ENCODE measurements around the gene TFDP2. TPM values are rescaled to one million over a fixed set of nuclear protein-coding genes. Genes with fewer than 3 reads are reported as not detected.

The TFDP2 gene
- total and polyA plus RNA-seq, 10 of the 15 experiments (the other 5 are each of a cell fraction or from before 2014, with no cell fraction given) = 28.3 to 100 (median 49.7) TPM

GRCh38 chr3:142077155-142077858 is 72.0 kb downstream of the TFDP2 start:
- Histone ChIP-seq H3K27me3 (replicated peaks in 1 of 2; ENCODE audit: control insufficient read depth in 2 of 2, insufficient read depth in 2 of 2, low read length in 1 of 2) (no peaks in the 10 kb centered on the region), H3K9me3 (replicated peaks; ENCODE audit: control insufficient read depth, insufficient read depth, low read length) (no peaks in the 10 kb centered on the region), H3K9ac (ENCODE audit: control insufficient read depth, insufficient read depth, low read length) (no peak overlapping the region), H3K79me2 (ENCODE audit: control insufficient read depth, insufficient read depth, low read length) (no peaks in the 10 kb centered on the region), H3K4me1 (ENCODE audit: control insufficient read depth, insufficient read depth, low read length) (no peaks in the 10 kb centered on the region), H3K27ac (ENCODE audit: control insufficient read depth, insufficient read depth) (no peak overlapping the region), H3K4me2 (ENCODE audit: control insufficient read depth, insufficient read depth) (no peak overlapping the region), H3K36me3 (ENCODE audit: control insufficient read depth in 2 of 2, insufficient read depth in 2 of 2, low read length in 1 of 2) (no peaks in the 10 kb centered on the region), H4K20me1 (ENCODE audit: control insufficient read depth, insufficient read depth) (no peaks in the 10 kb centered on the region), H3K4me3 (no peak overlapping the region), H2AFZ (ENCODE audit: control insufficient read depth, low read depth, low read length) (no peak overlapping the region)
- ATAC-seq (no peak), DNase-seq (ENCODE audit: low read depth, low spot score) (no peak), FAIRE-seq (no peak)
- BruUV-seq (replicated peaks) = no TSS peak
- WGBS (ENCODE audit: insufficient coverage, insufficient replicate concordance, low lambda C conversion rate, missing lambda C conversion rate) = 69% methylated on average over 4 of the region's 4 CpGs
- RAD21 ChIA-PET (ENCODE audit: unreplicated experiment) = interaction anchor here (0.7 kb wide), 1 partner anchor 12 kb away, joined by 4 read pairs; no protein-coding TSS in a partner anchor
- POLR2A ChIA-PET = interaction anchor here (0.6 kb wide), 1 partner anchor 10 kb away, joined by 5 read pairs; no protein-coding TSS in a partner anchor
- no peak for TF ChIP-seq CTCF (IDR thresholded peaks at IDR 0.05 in 2 of 3, conservative IDR thresholded peaks at IDR 0.05 in 1 of 3; ENCODE audit: control insufficient read depth in 2 of 3, extremely low read depth in 1 of 3, insufficient read depth in 1 of 3, low read depth in 3 of 3, low read length in 3 of 3)
- no peak for TF ChIP-seq NR2F1 (conservative IDR thresholded peaks at IDR 0.05)
- no peak for TF ChIP-seq SUPT20H (IDR thresholded peaks at IDR 0.05; ENCODE audit: borderline replicate concordance, control insufficient read depth, low read depth, low read length)
- TF ChIP-seq PAX5 (IDR thresholded peaks at IDR 0.05; ENCODE audit: borderline replicate concordance, low read depth, low read length) = no peak
- no peak for TF ChIP-seq MYB (IDR thresholded peaks at IDR 0.05; ENCODE audit: borderline replicate concordance, low read depth, low read length)
- no peak for TF ChIP-seq ZNF687 (IDR thresholded peaks at IDR 0.05)
- no peak for TF ChIP-seq SIX5 (IDR thresholded peaks at IDR 0.05; ENCODE audit: low read depth, low read length, severe bottlenecking)
- TF ChIP-seq POLR2A (IDR thresholded peaks at IDR 0.05; ENCODE audit: low read depth, low read length) = no peak
- TF ChIP-seq TARDBP (IDR thresholded peaks at IDR 0.05; ENCODE audit: borderline replicate concordance) = no peak
- TF ChIP-seq BRCA1 (IDR thresholded peaks at IDR 0.05; ENCODE audit: low read depth, low read length) = no peak
- no peak for TF ChIP-seq HDAC6 (IDR thresholded peaks at IDR 0.05; ENCODE audit: unreplicated experiment)
- TF ChIP-seq POLR2AphosphoS5 (IDR thresholded peaks at IDR 0.05; ENCODE audit: low read length) = no peak
- TF ChIP-seq PAX8 (IDR thresholded peaks at IDR 0.05) = no peak
- TF ChIP-seq BACH1 (IDR thresholded peaks at IDR 0.05; ENCODE audit: borderline replicate concordance) = no peak
- in situ Hi-C loops (cut with MboI) = no loop called here
- intact Hi-C loops (cut with micrococcal nuclease; ENCODE audit: unreplicated experiment) = no loop called here
- SMC1A ChIA-PET (ENCODE audit: uncharacterized antibody, unreplicated experiment) = interaction anchor here (1.3 kb wide), 1 partner anchor 51 kb away, joined by 4 read pairs; no protein-coding TSS in a partner anchor
- CTCF ChIA-PET = interaction anchor here (1.3 kb wide), 1 partner anchor 10 kb away, joined by 4 read pairs; no protein-coding TSS in a partner anchor
